ENCODE results near the gene ZNF579. TPM values are rescaled to one million over a fixed set of nuclear protein-coding genes. Genes with fewer than 3 reads are reported as not detected.

Gene ZNF579
- total RNA-seq, 1 donor from 2014 or later = 58.0 TPM

DNA sequence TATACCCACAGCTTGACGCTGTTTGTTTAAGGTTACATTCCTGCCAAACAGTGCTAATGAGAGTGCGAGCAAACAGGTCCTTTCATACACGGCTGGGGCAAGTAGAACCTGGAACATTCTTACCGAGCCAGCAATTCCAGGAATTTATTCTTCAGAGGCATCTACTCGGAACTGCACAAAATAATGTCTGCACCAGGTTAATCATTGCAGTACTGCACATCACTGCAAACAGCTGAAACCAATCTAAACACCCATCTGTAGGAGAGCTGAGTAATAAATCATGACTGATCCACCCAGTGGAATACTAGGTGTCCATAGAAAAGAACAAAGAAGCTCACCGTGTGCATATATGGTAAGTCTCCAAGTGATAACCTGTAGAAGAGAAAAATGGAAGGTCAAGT, 1.2 kb upstream of the ZNF579 start:
- Histone ChIP-seq H3K4me3 (ENCODE audit: insufficient read depth, low read depth, low read length) (no peak overlapping the region), H3K9me3 (ENCODE audit: insufficient read depth, low read depth, low read length) (no peaks in the 10 kb centered on the region), H3K27ac (ENCODE audit: low read depth, low read length) (no peak overlapping the region), H3K4me1 (ENCODE audit: insufficient read depth, low read length) (peaks cover 17% of the 10 kb centered on the region), H3K27me3 (ENCODE audit: insufficient read depth, low read length) (no peaks in the 10 kb centered on the region), H3K36me3 (ENCODE audit: insufficient read depth, low read length) (peaks cover 3% of the 10 kb centered on the region), H3K79me2 (ENCODE audit: insufficient read depth, low read length) (peaks cover 27% of the 10 kb centered on the region), H4K20me1 (ENCODE audit: insufficient read depth, low read length) (peaks cover 10% of the 10 kb centered on the region), H2AFZ (ENCODE audit: low read depth, low read length) (no peak overlapping the region), H3K4me2 (ENCODE audit: low read length) (peak overlapping the region; percentile 99), H3K9ac (ENCODE audit: low read length) (no peak overlapping the region)
- H3K36me3 Mint-ChIP-seq (ENCODE audit: low read depth, unreplicated experiment) = peaks cover 11% of the 10 kb centered on the region
- TF ChIP-seq, protein P1, sequence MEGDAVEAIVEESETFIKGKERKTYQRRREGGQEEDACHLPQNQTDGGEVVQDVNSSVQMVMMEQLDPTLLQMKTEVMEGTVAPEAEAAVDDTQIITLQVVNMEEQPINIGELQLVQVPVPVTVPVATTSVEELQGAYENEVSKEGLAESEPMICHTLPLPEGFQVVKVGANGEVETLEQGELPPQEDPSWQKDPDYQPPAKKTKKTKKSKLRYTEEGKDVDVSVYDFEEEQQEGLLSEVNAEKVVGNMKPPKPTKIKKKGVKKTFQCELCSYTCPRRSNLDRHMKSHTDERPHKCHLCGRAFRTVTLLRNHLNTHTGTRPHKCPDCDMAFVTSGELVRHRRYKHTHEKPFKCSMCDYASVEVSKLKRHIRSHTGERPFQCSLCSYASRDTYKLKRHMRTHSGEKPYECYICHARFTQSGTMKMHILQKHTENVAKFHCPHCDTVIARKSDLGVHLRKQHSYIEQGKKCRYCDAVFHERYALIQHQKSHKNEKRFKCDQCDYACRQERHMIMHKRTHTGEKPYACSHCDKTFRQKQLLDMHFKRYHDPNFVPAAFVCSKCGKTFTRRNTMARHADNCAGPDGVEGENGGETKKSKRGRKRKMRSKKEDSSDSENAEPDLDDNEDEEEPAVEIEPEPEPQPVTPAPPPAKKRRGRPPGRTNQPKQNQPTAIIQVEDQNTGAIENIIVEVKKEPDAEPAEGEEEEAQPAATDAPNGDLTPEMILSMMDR (IDR thresholded peaks at IDR 0.05; ENCODE audit: insufficient read depth, low read depth, low read length) = no peak
- no peak for TF ChIP-seq EZH2 (IDR thresholded peaks at IDR 0.05; ENCODE audit: insufficient read depth, low read length)
- no peak for FAIRE-seq
- peaks cover 31% of the 10 kb centered on the region for H3K4me1 Mint-ChIP-seq (ENCODE audit: low read depth, unreplicated experiment)
- H3K27me3 Mint-ChIP-seq (ENCODE audit: low read depth, unreplicated experiment) = no peaks in the 10 kb centered on the region
- H3K9me3 Mint-ChIP-seq (ENCODE audit: unreplicated experiment) = no peaks in the 10 kb centered on the region
- peak overlapping the region; percentile 59 for H3K27ac Mint-ChIP-seq (ENCODE audit: unreplicated experiment)
- peak overlapping the region; percentile 96 for H3K4me3 Mint-ChIP-seq (ENCODE audit: unreplicated experiment)
- no peak for DNase-seq (ENCODE audit: low read depth)

DNA sequence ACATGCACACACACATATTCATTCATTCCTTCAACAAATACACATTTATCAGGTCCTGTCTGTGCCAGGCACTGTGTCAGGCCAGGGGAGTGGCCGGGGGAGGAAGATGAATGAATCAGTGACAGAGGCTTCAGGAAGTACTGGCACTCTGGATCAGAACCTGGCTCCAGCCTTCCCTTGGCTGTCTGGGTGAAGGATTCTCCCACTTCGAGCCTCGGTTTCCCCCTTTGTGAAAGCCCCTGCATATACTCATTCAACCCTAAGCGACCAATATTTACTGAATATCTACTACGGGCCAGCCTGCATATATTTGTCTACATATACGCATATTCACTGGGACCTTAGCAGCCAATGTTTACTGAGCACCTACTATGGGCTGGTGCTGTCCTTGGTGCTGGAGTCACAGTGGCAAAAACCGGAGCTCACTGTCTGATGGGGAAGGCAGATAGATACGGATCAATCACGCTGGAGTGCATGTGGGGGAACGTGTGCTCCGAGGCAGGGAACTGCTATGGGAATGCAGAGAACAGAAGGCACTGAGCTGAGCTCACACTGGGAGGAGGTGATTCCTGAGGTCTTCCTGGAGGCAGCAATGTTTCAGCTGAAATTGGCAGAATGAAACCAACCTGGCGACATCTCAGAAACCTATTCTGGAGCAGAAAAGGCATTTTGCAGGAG, 636 bp upstream of the ZNF579 start:
- H3K36me3 Mint-ChIP-seq (ENCODE audit: low read depth, unreplicated experiment) = peaks cover 14% of the 10 kb centered on the region
- peak overlapping the region; percentile 96 for H3K4me3 Mint-ChIP-seq (ENCODE audit: unreplicated experiment)

More for the DNA sequence above, 636 bp upstream of the ZNF579 start:
- H3K4me3 ChIP-seq (ENCODE audit: insufficient read depth, low read depth, low read length) = peak overlapping the region; percentile 80
- H3K4me1 ChIP-seq (ENCODE audit: insufficient read depth, low read length) = peaks cover 14% of the 10 kb centered on the region
- Mint-ChIP-seq H3K27ac (ENCODE audit: unreplicated experiment) (peak overlapping the region; percentile 59), H3K9me3 (ENCODE audit: unreplicated experiment) (no peaks in the 10 kb centered on the region), H3K27me3 (ENCODE audit: low read depth, unreplicated experiment) (no peaks in the 10 kb centered on the region), H3K4me1 (ENCODE audit: low read depth, unreplicated experiment) (peaks cover 33% of the 10 kb centered on the region)
- H3K9ac ChIP-seq (ENCODE audit: low read length) = peak overlapping the region; percentile 92
- peak overlapping the region; percentile 99 for H3K4me2 ChIP-seq (ENCODE audit: low read length)
- no peak for TF ChIP-seq EZH2 (IDR thresholded peaks at IDR 0.05; ENCODE audit: insufficient read depth, low read length)
- TF ChIP-seq, protein P1 (IDR thresholded peaks at IDR 0.05; ENCODE audit: insufficient read depth, low read depth, low read length) = no peak
- H2AFZ ChIP-seq (ENCODE audit: low read depth, low read length) = peak overlapping the region; percentile 96
- H3K27me3 ChIP-seq (ENCODE audit: insufficient read depth, low read length) = no peaks in the 10 kb centered on the region
- H3K9me3 ChIP-seq (ENCODE audit: insufficient read depth, low read depth, low read length) = no peaks in the 10 kb centered on the region
- peaks cover 12% of the 10 kb centered on the region for H4K20me1 ChIP-seq (ENCODE audit: insufficient read depth, low read length)
- DNase-seq (ENCODE audit: low read depth) = no peak
- no peak for FAIRE-seq
- H3K36me3 ChIP-seq (ENCODE audit: insufficient read depth, low read length) = peaks cover 5% of the 10 kb centered on the region
- H3K79me2 ChIP-seq (ENCODE audit: insufficient read depth, low read length) = peaks cover 27% of the 10 kb centered on the region
- peak overlapping the region; percentile 75 for H3K27ac ChIP-seq (ENCODE audit: low read depth, low read length)

Measured in astrocyte (in vitro differentiated cells and primary cell).